UCSD-AML1 (cell line): ENCODE measurements around the gene MACF1.

ENCODE experiments used
- DNase-seq: peaks from one replicate; lab custom pipeline; 2025; ENCODE audit not compliant: unreplicated experiment; lab: John Stamatoyannopoulos, UW

Gene MACF1

GRCh38 chr1:39411526-39412478 is 207.3 kb downstream of the MACF1 start:
- DNase-seq = no peak

DNA sequence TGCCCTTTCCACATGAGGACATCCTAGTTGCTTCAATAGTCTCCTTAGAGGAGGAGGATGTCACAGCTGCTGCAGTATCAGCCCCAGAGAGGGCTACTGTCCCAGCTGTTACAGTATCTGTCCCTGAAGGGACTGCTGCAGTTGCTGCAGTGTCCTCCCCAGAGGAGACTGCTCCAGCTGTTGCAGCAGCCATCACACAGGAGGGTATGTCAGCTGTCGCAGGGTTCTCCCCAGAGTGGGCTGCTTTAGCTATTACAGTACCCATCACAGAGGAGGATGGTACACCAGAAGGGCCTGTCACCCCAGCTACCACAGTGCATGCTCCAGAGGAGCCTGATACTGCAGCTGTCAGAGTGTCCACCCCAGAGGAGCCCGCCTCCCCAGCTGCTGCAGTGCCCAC is 208.4 kb downstream of the MACF1 start:
- no peak for DNase-seq

DNA sequence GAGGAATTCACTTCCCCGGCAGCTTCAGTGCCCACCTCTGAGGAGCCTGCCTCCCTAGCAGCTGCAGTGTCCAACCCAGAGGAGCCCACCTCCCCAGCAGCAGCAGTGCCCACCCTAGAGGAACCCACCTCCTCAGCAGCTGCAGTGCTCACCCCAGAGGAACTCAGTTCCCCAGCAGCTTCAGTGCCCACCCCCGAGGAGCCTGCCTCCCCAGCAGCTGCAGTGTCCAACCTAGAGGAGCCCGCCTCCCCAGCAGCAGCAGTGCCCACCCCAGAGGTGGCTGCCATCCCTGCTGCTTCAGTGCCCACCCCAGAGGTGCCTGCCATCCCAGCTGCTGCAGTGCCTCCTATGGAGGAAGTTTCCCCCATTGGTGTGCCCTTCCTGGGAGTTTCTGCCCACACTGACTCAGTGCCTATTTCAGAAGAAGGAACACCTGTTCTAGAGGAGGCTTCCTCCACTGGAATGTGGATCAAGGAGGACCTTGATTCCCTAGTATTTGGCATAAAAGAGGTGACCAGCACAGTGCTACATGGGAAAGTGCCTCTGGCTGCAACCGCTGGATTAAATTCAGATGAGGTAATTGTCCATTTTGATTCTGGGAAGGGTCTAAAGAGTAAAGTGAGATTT is 209.5 kb downstream of the MACF1 start:
- DNase-seq = no peak

DNA sequence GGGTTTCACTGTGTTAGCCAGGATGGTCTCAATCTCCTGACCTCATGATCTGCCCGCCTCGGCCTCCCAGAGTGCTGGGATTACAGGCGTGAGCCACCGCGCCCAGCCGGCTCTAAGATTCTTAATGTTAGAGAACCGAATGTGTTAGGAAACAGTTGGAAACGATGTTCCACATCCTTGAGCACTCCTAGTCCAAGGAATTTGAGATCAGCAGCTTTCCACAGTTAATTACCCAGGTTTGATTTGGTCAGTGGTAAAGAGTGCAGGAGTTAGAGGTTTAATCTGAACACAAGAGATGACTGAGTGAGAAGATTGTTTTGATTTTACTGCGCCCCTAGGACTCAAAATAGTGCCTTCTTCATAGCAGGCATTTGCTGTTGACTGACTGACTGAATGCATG is 211.1 kb downstream of the MACF1 start:
- no peak for DNase-seq

- no peak for DNase-seq
Observed at GRCh38 chr1:39416609-39417008, 212.1 kb downstream of the MACF1 start.

DNA sequence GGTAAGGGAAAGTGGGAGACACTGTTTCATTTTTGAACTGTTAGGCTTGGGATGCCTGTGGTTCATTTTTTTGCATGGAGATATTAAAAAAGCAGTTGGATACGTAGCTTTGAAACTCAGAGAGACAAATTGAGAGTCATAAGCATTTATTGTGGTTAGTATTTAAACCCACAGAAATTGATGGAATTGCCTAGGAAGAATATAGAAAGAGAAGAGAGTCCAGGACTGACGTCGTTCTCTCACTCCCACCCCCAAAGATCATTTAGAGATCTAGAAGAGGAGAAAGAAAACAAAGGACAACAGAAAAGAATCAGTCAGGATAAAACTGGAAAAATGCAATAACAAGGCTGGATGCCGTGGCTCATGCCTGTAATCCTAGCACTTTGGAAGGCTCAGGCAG is 213.7 kb downstream of the MACF1 start:
- DNase-seq = no peak

- no peak for DNase-seq
Observed at GRCh38 chr1:39420493-39420892, 216.0 kb downstream of the MACF1 start.

GRCh38 chr1:39422614-39423013 is 218.1 kb downstream of the MACF1 start:
- DNase-seq = no peak

- DNase-seq = no peak
Observed at GRCh38 chr1:39425151-39425550, 220.7 kb downstream of the MACF1 start.

GRCh38 chr1:39425634-39426033 is 221.1 kb downstream of the MACF1 start:
- no peak for DNase-seq

DNA sequence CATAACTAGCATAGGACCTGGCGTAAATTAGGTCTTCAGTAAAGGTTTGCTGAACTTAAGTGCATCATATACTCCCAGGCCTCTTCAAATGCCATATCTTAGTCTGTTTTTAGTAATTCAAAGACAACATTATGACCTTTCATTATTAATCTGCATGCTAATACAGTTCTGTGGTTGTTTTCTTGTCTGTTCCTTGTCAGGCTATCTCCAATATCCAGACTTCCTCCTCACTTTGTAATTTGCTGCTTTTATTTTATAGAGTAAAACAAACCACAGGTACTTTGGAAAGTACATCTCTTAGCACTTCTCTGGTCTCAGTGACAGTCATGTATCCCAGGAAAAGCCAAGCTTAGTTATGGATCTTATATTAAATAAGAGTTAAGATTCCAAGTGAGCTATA is 221.9 kb downstream of the MACF1 start:
- DNase-seq = no peak

GRCh38 chr1:39427374-39427773 is 222.9 kb downstream of the MACF1 start:
- no peak for DNase-seq

DNA sequence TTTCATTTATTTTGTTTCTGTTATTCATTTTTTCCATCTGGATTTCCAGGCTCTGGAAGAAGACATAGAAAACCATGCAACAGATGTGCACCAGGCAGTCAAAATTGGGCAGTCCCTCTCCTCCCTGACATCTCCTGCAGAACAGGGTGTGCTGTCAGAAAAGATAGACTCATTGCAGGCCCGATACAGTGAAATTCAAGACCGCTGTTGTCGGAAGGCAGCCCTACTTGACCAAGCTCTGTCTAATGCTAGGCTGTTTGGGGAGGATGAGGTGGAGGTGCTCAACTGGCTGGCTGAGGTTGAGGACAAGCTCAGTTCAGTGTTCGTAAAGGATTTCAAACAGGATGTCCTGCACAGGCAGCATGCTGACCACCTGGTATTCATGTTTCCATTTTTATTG is 223.4 kb downstream of the MACF1 start:
- DNase-seq = no peak

GRCh38 chr1:39431927-39432326 is 227.4 kb downstream of the MACF1 start:
- DNase-seq = no peak

- no peak for DNase-seq
Observed at GRCh38 chr1:39434797-39435395, 230.4 kb downstream of the MACF1 start.

GRCh38 chr1:39435597-39435996 is 231.1 kb downstream of the MACF1 start:
- DNase-seq = no peak

- no peak for DNase-seq
Observed at GRCh38 chr1:39436842-39437241, 232.3 kb downstream of the MACF1 start.

DNA sequence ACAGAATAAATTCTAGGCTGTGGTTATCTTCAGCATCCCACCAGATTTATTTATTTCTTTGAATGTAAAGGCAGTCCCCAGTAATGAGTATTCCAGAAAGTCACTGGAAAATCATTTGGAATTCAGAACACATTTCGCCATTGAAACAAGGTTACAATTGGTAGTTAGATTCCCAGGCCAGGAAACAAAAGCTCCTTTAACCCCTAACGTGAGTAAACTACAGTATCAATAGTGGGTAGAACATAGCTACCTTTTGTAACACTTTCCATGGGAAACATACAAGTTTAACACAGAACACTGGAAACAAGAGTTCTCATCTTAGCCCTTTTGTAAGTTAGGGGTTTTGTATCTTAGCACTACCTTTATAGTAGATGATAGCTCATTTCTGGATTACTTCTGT is 233.5 kb downstream of the MACF1 start:
- no peak for DNase-seq

- no peak for DNase-seq
Observed at GRCh38 chr1:39440856-39441255, 236.4 kb downstream of the MACF1 start.

DNA sequence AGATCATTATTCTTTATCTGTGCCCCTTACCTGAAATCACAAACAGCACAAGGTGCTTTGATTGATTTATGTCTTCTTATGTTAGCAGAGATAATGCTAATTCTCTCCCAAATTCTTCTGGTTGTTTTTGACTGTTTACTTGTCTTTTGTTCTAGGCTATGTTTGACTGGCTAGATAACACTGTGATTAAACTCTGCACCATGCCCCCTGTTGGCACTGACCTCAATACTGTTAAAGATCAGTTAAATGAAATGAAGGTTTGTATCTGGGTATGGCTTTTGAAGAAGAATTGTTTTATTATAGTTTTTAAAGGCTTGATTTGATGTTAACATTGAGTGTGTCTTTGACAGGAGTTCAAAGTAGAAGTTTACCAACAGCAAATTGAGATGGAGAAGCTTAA is 237.3 kb downstream of the MACF1 start:
- no peak for DNase-seq

DNA sequence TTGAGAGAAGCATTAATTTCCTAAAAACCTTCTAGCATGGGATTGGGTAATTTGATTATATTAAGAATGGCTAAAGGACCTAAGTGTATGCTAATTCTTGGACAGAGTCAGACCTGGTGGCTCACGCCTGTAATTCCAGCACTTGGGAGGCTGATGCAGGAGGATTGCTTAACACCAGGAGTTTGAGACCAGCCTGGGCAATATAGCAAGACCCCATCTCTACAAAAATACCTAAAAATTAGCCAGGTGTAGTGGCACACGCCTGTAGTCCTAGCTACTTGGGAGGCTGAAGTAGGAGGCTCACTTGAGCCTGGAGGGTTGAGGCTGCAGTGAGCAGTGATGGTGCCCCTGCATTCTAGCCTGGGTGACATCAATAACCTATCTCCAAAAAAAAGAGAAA is 241.1 kb downstream of the MACF1 start:
- no peak for DNase-seq

DNA sequence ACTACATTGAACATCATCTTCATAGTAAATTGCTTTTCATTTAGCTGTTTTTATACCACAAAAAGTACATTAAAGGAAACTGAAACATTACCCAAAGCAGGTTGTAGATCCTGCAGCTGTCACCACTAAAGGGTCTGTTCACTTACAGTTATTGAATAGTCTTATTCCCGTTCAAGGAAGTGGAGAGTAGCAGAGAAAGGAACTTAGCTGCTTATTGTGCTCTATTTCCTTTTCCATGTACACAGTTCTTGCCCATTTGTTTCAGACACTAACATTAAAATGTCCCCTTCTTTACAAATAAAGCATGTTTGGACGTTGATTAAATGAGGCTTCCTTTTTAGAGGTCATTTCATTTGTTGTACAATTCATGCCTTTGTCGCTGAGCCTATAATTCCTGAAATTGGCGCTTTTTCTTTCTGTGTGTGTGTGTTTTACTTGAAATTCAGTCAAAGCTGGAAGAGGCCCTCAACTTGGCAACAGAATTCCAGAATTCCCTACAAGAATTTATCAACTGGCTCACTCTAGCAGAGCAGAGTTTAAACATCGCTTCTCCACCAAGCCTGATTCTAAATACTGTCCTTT is 242.6 kb downstream of the MACF1 start:
- DNase-seq = no peak
